ENCODE data around the gene OTUB2.
"Not testable (repeated sequence)": the region's sequence is repeated elsewhere in the genome, so short reads cannot be mapped to it uniquely, and the experiment has no call there.

- not testable (repeated sequence) for TF ChIP-seq EZH2phosphoT487 (IDR thresholded peaks at IDR 0.05; ENCODE audit: insufficient read depth, low read depth); EZH2 (IDR thresholded peaks at IDR 0.05; ENCODE audit: insufficient read depth, poor library complexity, severe bottlenecking)
These were observed 45.9 kb downstream of the OTUB2 start for GRCh38 chr14:94072076-94072475.
